A673 (cell line): ENCODE results near the gene NGEF.

Experiments
- CTCF ChIP-seq: fragments of 300-800, 200-600 bp; sonication (generic); conservative IDR thresholded peaks from 2 replicates; pipeline ENCODE4 v1.5.1; 2017; ENCODE audit warnings: low read depth, mild to moderate bottlenecking, antibody characterized with exemption, low read length, moderate library complexity, mixed read lengths
- EZH2 ChIP-seq: fragments of 200-600 bp; sonication (generic); IDR thresholded peaks from 2 replicates; pipeline ENCODE4 v1.6.1; 2017; ENCODE audit warnings: borderline replicate concordance, low read depth, mild to moderate bottlenecking, mixed read lengths, antibody characterized with exemption, low read length; ENCODE audit not compliant: poor library complexity, severe bottlenecking

DNA sequence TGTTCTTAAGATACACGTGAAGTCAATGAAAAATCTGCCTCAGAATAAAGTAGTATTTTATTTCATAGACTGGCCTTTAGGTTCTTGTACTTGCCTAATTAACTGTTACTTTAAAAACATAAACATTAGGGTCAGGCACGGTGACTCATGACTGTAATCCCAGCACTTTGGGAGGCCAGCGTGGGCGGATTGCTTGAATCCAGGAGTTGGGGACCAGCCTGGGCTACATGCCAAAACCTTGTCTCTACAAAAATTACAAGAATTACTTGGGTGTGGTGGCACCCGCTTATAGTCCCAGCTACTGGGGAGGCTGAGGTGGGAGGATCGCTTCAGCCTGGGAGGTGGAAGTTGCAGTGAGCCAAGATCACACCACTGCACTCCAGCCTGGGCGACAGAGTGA lies 159.0 kb downstream of the NGEF start:
- TF ChIP-seq CTCF, result no peak
- TF ChIP-seq EZH2, result no peak
